Effector memory CD4-positive, alpha-beta T cell (primary cell): Measurements from ENCODE around the gene NDUFAF3.

Experiments used
- DNase-seq, 3 donors: peaks; one replicate each; pipeline ENCODE4 v3.0.0-alpha.2; 2020
- H3K27ac ChIP-seq: 2 replicates; pipeline ENCODE4 v1.7.0; 2013; ENCODE audit warnings: mild to moderate bottlenecking, low read length, moderate library complexity; ENCODE audit not compliant: insufficient read depth, poor library complexity, severe bottlenecking
- H3K27me3 ChIP-seq: replicated peaks from 2 replicates; pipeline ENCODE4 v1.7.0; 2013; ENCODE audit warnings: mild to moderate bottlenecking, low read length; ENCODE audit not compliant: insufficient read depth, control insufficient read depth, poor library complexity, severe bottlenecking
- H3K36me3 ChIP-seq: 2 replicates; pipeline ENCODE4 v1.7.0; 2013; ENCODE audit warnings: mild to moderate bottlenecking, low read length, moderate library complexity; ENCODE audit not compliant: control insufficient read depth, insufficient read depth
- H3K4me1 ChIP-seq: 2 replicates; pipeline ENCODE4 v1.7.0; 2013; ENCODE audit warnings: low read length, mild to moderate bottlenecking; ENCODE audit not compliant: control insufficient read depth, insufficient read depth, poor library complexity, severe bottlenecking
- H3K4me3 ChIP-seq: 2 replicates; pipeline ENCODE4 v1.7.0; 2013; ENCODE audit warnings: low read length, low read depth, mild to moderate bottlenecking; ENCODE audit not compliant: insufficient read depth, poor library complexity, severe bottlenecking
- H3K9me3 ChIP-seq: 2 replicates; pipeline ENCODE4 v1.7.0; 2013; ENCODE audit warnings: mild to moderate bottlenecking, low read length, moderate library complexity; ENCODE audit not compliant: control insufficient read depth

Gene NDUFAF3

DNA sequence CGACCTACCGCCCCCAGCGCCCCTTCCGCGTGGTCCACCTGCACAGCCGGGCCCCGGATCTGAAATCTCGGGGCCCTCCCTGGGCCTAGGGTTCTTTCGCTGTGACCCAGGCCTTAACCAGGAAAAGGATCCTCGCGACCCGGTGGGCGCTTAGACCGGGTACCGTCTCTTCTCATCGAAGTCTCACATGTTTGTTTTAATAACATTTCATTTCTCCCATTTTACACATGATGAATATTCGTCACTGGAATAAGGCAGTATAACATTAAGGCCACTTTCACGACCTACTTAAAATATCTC, 3.3 kb upstream of the NDUFAF3 start:
- no peak for DNase-seq
- Histone ChIP-seq H3K9me3 (no peaks in the 10 kb centered on the region), H3K36me3 (peaks cover 28% of the 10 kb centered on the region), H3K27ac (peak overlapping the region; percentile 75), H3K4me3 (peak overlapping the region; percentile 80), H3K27me3 (no peaks in the 10 kb centered on the region), H3K4me1 (peaks cover 34% of the 10 kb centered on the region)

DNA sequence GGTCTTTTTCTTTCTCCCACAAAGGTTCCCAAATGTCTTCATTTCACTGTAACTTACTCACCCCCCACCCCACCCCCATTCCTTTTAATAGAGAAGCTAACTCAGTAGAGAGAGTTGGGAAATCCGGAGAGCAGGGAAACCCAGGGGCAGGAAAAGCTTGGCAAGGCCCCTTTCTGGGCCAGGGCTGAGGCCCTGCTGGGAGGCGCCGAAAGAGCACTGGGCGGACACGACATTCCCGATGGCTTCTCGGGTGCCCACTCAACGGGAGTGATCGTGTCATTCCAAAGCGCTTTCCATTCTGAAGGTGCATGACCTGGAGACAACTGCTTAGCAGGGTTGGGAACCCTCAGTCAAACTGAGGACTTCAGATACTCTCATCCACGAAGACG, 2.0 kb upstream of the NDUFAF3 start:
- Histone ChIP-seq H3K36me3 (peaks cover 30% of the 10 kb centered on the region), H3K27ac (peak overlapping the region; percentile 7), H3K4me1 (peaks cover 34% of the 10 kb centered on the region), H3K9me3 (no peaks in the 10 kb centered on the region), H3K27me3 (no peaks in the 10 kb centered on the region), H3K4me3 (peak overlapping the region; percentile 99)
- DNase-seq = no peak

DNA sequence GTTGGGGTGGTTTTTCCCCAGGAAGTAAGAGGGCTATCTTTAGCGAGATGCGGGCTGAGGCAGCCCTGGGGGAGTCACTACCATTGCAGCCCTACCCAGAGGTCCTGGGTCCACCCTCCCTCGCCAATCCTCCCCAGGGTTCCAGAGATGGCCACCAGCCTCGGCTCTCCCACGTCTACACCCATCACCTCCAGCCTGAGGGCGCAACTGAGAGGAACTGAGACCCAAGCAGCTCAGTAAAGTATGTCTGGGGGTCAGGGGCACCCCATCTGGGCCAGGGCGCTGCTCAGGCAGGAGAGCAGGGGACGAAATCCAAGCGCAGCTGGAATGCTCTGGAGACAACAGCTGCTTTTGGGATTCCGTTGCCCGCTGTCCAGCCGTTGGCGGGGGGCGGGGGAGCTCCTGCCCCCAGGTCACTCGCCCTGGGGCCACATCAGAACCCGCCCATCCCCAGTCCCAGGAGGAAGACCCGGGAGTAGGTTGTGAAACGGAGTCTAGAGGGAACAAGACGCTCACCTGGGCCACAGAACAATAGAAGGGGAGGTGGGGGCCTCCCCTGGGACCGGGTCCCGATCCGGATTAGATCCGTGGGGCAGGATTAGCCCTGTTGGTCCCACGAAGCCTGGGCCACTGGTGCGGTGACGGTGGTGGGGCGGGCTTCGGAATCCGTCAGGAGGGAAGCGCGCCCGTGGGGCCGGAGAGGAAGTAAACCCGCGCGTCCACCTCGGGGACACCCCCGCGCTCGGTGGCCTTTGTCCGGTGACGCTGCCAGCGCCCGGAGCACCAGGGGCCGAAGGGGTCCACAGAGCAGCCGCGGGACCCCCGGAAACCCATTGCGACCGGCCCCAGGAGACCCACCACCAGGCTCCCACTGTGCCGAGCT, 1.4 kb upstream of the NDUFAF3 start:
- Histone ChIP-seq H3K27ac (peak overlapping the region; percentile 98), H3K4me1 (peaks cover 34% of the 10 kb centered on the region)
- DNase-seq = no peak

DNA sequence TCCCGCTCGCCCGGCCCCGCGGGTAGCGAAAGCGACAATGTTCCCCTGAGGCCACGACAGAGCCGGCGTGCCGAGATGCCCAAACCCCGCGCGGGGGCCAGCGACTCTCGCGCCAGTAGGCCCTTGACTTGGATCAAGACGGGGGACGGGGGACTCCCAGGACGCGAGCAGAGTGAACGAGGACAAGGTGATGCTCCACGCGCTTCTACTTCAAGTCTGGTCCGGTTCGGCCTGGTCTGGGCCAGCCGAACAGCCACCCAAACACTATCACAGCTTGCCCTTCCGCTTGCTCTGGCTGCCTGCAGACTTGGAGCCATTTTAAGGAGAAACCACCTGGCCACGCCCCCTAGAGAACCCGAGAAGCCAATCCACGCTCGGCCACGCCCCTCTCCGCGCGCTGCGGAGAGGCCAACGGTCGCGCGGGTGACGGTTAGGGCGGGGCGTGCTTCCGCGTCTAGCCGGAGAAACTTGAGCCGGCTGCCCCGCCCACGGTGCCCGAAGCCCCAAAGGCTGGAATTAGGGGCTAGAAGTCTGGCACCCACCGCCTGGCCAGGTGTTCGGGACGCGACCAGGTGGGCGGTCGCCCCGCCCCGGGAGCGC, 608 bp upstream of the NDUFAF3 start:
- DNase-seq = peak; percentile 96 to 98 (median 97)
- Histone ChIP-seq H3K4me3 (peak overlapping the region; percentile 99), H3K9me3 (no peaks in the 10 kb centered on the region), H3K27ac (peak overlapping the region; percentile 98), H3K27me3 (no peaks in the 10 kb centered on the region), H3K4me1 (peaks cover 34% of the 10 kb centered on the region), H3K36me3 (peaks cover 30% of the 10 kb centered on the region)

More for the DNA sequence above, 1.4 kb upstream of the NDUFAF3 start:
- H3K27me3 ChIP-seq = no peaks in the 10 kb centered on the region
- no peaks in the 10 kb centered on the region for H3K9me3 ChIP-seq
- peaks cover 30% of the 10 kb centered on the region for H3K36me3 ChIP-seq
- H3K4me3 ChIP-seq = peak overlapping the region; percentile 99

DNA sequence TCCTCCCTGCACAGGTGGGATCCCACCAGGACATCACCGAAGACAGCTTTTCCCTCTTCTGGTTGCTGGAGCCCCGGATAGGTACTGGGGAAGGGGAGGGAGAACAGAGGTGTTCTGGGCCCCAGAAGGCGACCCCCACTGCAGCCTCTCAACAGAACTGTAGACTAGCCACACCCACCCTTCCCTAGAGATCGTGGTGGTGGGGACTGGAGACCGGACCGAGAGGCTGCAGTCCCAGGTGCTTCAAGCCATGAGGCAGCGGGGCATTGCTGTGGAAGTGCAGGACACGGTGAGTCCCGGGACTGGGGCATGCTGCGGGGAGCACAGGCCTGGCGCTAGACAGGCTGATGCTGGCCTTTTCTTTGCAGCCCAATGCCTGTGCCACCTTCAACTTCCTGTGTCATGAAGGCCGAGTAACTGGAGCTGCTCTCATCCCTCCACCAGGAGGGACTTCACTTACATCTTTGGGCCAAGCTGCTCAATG, 809 bp downstream of the NDUFAF3 start:
- DNase-seq = no peak

DNA sequence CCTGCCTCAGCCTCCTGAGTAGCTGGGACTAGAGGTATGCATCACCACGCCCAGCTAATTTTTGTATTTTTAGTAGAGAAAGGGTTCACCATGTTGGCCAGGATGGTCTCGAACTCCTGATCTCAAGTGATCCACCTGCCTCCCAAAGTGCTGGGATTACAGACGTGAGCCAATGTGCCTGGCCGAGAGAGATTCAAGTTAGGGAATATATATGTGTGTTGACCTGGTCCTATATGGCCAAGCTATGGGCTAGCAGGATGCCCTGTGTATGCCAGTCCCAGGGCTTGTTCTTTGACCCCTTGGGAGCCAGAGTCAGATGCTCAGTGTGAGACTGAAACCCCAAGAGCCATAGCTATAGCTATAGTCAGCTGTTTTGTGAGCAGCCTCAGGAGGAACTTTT, 1.9 kb downstream of the NDUFAF3 start:
- Histone ChIP-seq H3K27ac (no peak overlapping the region), H3K27me3 (no peaks in the 10 kb centered on the region), H3K4me3 (no peak overlapping the region), H3K9me3 (no peaks in the 10 kb centered on the region), H3K36me3 (peaks cover 35% of the 10 kb centered on the region), H3K4me1 (peaks cover 35% of the 10 kb centered on the region)
- DNase-seq = no peak

More for the DNA sequence above, 809 bp downstream of the NDUFAF3 start:
- H3K9me3 ChIP-seq = no peaks in the 10 kb centered on the region
- H3K4me1 ChIP-seq = peaks cover 28% of the 10 kb centered on the region
- no peaks in the 10 kb centered on the region for H3K27me3 ChIP-seq
- H3K27ac ChIP-seq = peak overlapping the region; percentile 98
- H3K4me3 ChIP-seq = peak overlapping the region; percentile 99
- peaks cover 35% of the 10 kb centered on the region for H3K36me3 ChIP-seq

DNA sequence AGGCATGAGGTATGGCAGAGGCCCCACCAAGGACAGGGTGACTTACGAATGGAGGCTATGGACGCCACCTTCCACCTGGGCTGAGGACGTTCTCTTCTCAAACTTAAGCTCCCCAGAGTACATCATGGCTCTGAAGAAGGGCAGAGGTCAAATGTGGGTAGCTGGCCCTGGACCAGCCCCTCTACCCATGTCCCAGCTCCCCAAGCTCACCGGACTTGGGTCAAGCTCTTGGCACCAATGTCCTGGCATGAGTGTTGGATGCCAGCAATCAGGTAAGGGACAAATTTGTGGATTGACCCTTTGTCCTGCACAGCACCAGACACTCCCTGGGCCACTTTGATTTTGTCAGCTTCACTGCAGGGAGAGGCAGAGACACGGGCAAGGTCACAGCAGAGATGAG, 2.5 kb downstream of the NDUFAF3 start:
- no peaks in the 10 kb centered on the region for H3K9me3 ChIP-seq
- H3K4me1 ChIP-seq = peaks cover 35% of the 10 kb centered on the region
- no peak for DNase-seq
- no peaks in the 10 kb centered on the region for H3K27me3 ChIP-seq
- no peak overlapping the region for H3K27ac ChIP-seq
- H3K4me3 ChIP-seq = no peak overlapping the region
- H3K36me3 ChIP-seq = peaks cover 35% of the 10 kb centered on the region

DNA sequence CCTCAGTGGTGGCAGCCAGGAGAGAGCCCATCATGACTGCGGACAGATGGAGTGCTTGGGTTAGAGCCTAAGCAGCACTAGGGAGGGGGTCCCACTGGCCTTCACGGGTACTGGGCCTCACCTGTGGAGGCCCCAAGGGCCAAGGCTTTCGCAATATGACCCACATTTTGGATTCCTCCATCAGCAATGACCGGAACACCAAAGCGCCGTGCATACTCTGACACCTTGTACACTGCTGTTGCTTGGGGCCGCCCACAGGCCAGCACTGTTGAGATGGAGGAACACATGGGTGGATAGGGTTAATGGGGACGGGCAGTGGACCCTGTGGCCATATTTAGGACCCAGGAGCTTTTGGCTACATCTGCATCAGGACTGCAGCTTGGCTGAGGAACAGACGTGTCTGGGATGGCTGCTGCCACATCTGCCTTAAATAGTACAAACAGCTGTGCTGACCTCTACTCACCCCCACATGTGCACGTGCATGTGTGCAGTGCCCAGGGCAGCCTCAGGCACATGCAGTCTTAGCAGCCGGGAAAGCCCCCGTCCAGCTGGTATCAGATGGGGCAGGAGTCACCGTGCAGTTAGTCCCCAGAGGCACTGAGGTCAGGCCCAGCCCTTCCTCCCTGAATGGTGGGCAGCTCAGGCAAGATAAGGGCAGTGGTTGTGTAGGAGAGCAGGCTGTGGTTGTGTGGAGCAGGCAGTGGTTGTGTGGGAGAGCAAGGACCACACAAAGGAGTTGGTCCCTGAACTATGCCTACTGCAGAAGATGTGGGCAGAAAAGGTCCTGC, 3.3 kb downstream of the NDUFAF3 start:
- Histone ChIP-seq H3K4me3 (no peak overlapping the region), H3K36me3 (peaks cover 36% of the 10 kb centered on the region), H3K4me1 (peaks cover 28% of the 10 kb centered on the region), H3K27me3 (no peaks in the 10 kb centered on the region), H3K9me3 (no peaks in the 10 kb centered on the region), H3K27ac (no peak overlapping the region)
- DNase-seq = no peak

DNA sequence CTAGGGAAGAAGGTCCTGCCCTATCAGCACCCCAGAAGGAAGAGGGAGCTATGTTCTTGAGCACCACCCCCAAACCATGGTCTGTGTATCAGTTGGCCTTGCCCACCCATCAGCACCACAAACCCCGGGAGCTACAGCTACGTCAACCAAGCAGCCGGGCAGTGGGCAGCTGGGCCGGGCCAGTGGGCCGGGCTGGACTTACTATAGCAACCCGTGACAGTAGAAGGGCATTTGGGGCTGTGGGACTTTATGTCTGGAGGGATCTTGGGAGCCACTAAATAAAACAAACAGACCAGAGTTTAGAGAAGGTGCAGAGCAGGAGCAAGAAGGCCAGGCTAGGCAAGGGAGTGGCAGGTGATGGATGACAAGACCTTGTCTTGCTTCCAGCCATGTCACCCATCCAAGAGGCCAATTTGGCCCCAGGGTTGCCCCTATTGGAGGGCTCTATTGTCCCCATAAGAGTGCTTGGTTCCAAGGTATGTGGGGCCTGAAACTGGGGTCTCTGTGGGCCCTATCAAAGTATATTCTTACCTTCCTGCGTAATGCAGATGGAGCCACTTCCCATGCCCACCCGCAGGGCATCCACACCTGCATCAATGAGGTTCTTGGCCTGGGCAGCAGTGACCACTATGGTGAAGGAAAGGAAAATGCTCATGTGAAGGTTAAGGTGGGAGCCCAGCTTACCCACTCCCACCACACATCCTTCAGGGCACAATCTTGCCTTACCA, 4.0 kb downstream of the NDUFAF3 start:
- Histone ChIP-seq H3K36me3 (peaks cover 44% of the 10 kb centered on the region), H3K4me1 (peaks cover 21% of the 10 kb centered on the region), H3K27ac (no peak overlapping the region), H3K4me3 (no peak overlapping the region), H3K9me3 (no peaks in the 10 kb centered on the region), H3K27me3 (no peaks in the 10 kb centered on the region)
- DNase-seq = no peak
